ENCODE data around the gene COL4A3.

GRCh38 chr2:227153758-227154486, 10.5 kb upstream of the COL4A3 start:
- TF ChIP-seq CTCF (optimal IDR thresholded peaks at IDR 0.05 in 1 of 3, IDR thresholded peaks at IDR 0.05 in 1 of 3, conservative IDR thresholded peaks at IDR 0.05 in 1 of 3; ENCODE audit: extremely low read depth in 1 of 3, insufficient read depth in 2 of 3, low read length in 3 of 3), result no peak
- no peak for TF ChIP-seq EZH2 (IDR thresholded peaks at IDR 0.05; ENCODE audit: low read length)

All from keratinocyte (primary cell).